Stomach (tissue), 4 donors: ENCODE results near the gene TM9SF1.

ENCODE experiments used
- POLR2AphosphoS5 ChIP-seq, 3 donors: sonication (generic); formaldehyde crosslinking; IDR thresholded peaks; one replicate each; pipeline ENCODE4 v1.6.1; 2016; ENCODE audit warnings: antibody characterized with exemption in 3 of 3
- TF ChIP-seq, protein P1 (sequence below), 7 experiments: fragments of 450-650 bp in 4 of 7; fragments of 200-600 bp in 3 of 7; sonication (generic) in 3 of 7; IDR thresholded peaks; one replicate each; pipeline ENCODE4 v1.5.1; 2016 to 2019; ENCODE audit warnings: antibody characterized with exemption in 7 of 7, control low read depth in 2 of 7, mild to moderate bottlenecking in 1 of 7

DNA sequence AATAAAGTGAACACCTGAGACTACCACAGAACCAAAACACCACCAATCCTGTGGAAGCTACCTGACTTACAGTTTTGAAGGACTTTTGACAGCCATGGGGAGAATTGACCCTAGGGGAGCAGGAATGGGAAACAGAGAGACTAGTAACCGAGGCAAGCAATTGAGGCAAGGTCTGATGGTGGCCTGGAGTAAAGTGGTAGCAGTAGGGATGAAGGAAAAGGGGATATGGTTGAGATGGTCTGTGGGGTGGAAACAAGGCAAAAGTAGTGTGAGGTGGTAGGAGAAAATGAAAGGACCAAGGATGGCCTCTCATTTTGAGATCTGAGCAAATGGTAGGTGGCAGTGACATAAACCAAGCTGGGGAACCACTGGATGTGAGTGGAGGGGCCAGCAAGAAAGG lies 38.4 kb downstream of the TM9SF1 start:
- TF ChIP-seq, protein P1, sequence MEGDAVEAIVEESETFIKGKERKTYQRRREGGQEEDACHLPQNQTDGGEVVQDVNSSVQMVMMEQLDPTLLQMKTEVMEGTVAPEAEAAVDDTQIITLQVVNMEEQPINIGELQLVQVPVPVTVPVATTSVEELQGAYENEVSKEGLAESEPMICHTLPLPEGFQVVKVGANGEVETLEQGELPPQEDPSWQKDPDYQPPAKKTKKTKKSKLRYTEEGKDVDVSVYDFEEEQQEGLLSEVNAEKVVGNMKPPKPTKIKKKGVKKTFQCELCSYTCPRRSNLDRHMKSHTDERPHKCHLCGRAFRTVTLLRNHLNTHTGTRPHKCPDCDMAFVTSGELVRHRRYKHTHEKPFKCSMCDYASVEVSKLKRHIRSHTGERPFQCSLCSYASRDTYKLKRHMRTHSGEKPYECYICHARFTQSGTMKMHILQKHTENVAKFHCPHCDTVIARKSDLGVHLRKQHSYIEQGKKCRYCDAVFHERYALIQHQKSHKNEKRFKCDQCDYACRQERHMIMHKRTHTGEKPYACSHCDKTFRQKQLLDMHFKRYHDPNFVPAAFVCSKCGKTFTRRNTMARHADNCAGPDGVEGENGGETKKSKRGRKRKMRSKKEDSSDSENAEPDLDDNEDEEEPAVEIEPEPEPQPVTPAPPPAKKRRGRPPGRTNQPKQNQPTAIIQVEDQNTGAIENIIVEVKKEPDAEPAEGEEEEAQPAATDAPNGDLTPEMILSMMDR (IDR thresholded peaks at IDR 0.05) = no peak
- TF ChIP-seq POLR2AphosphoS5 (IDR thresholded peaks at IDR 0.05) = no peak
